Cardiac fibroblast (primary cell): ENCODE results near the gene ELAPOR2.
A peak's percentile ranks its signal among the peaks of the same experiment; 100 is the strongest.
"Not testable (repeated sequence)": the region's sequence is repeated elsewhere in the genome, so short reads cannot be mapped to it uniquely, and the experiment has no call there.

Source experiments
- DNase-seq, 2 donors: peaks; one replicate each; pipeline versions ENCODE4 v3.0.0 to v3.0.0-alpha.2; 2010; ENCODE audit warnings: low read depth in 2 of 2
- H3K4me3 ChIP-seq, 2 donors: replicated peaks in 1 of 2; 1 replicate in 1 of 2; 2 replicates in 1 of 2; pipeline ENCODE4 v1.5.1; 2011; ENCODE audit warnings: low read depth in 2 of 2, low read length in 2 of 2, mild to moderate bottlenecking in 2 of 2, moderate library complexity in 1 of 2
- TF ChIP-seq, protein P1 (sequence below): IDR thresholded peaks from one replicate; pipeline ENCODE4 v1.5.1; 2011; ENCODE audit warnings: low read depth, mild to moderate bottlenecking, low read length, inconsistent platforms

Gene ELAPOR2, protein sequence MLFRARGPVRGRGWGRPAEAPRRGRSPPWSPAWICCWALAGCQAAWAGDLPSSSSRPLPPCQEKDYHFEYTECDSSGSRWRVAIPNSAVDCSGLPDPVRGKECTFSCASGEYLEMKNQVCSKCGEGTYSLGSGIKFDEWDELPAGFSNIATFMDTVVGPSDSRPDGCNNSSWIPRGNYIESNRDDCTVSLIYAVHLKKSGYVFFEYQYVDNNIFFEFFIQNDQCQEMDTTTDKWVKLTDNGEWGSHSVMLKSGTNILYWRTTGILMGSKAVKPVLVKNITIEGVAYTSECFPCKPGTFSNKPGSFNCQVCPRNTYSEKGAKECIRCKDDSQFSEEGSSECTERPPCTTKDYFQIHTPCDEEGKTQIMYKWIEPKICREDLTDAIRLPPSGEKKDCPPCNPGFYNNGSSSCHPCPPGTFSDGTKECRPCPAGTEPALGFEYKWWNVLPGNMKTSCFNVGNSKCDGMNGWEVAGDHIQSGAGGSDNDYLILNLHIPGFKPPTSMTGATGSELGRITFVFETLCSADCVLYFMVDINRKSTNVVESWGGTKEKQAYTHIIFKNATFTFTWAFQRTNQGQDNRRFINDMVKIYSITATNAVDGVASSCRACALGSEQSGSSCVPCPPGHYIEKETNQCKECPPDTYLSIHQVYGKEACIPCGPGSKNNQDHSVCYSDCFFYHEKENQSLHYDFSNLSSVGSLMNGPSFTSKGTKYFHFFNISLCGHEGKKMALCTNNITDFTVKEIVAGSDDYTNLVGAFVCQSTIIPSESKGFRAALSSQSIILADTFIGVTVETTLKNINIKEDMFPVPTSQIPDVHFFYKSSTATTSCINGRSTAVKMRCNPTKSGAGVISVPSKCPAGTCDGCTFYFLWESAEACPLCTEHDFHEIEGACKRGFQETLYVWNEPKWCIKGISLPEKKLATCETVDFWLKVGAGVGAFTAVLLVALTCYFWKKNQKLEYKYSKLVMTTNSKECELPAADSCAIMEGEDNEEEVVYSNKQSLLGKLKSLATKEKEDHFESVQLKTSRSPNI

DNA sequence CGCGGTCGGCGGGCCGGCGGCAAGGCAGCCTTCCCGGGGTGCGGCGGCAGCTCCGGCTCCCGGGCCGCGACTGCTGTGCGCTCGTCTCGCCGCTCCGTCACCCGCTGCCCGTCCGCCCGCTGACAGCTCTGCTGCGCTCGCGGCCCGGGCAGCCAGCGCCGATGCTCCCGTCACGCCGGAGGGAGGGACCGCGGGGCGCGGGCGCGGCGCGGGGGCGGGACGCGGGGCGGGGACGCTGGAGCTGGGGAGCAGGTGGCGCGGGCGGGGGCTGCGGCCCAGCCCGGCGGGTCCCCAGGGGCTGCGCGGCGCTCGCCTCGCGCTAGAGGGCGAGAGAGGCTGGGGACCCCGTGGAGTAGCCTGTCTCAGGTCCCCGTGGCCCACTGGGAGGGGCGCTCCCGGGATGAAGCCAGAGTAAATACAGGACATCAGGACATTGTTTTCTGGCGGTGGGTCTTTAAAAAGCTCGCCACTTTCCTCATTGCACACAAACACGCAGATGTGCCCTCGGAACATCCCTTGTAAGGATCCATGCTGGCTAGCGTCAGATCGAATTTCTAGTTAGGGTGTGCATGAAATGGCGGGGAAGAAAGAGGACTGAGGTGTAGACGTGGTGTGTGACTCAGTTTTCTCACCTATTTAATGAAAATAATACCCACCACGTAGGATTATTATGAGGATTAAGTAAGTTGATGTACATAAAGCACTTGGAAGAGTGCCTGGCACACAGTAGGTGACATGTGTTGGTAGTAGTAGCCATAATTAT is at the start of gene ELAPOR2:
Gene ELAPOR2, minus strand, starts transcription at position 130 of the 763 bp plus-strand sequence. CDS start 141 bp downstream, outside the sequence.
- TF ChIP-seq, protein P1, sequence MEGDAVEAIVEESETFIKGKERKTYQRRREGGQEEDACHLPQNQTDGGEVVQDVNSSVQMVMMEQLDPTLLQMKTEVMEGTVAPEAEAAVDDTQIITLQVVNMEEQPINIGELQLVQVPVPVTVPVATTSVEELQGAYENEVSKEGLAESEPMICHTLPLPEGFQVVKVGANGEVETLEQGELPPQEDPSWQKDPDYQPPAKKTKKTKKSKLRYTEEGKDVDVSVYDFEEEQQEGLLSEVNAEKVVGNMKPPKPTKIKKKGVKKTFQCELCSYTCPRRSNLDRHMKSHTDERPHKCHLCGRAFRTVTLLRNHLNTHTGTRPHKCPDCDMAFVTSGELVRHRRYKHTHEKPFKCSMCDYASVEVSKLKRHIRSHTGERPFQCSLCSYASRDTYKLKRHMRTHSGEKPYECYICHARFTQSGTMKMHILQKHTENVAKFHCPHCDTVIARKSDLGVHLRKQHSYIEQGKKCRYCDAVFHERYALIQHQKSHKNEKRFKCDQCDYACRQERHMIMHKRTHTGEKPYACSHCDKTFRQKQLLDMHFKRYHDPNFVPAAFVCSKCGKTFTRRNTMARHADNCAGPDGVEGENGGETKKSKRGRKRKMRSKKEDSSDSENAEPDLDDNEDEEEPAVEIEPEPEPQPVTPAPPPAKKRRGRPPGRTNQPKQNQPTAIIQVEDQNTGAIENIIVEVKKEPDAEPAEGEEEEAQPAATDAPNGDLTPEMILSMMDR: peak; percentile 11
- DNase-seq: peak; percentile 26 to 41

GRCh38 chr7:87107949-87108776 is 48.7 kb upstream of the ELAPOR2 start:
- TF ChIP-seq, protein P1: no peak
- no peak overlapping the region for H3K4me3 ChIP-seq
- DNase-seq: peak in 1 of 2 donors; percentile 7

More for the DNA sequence above, at the start of gene ELAPOR2:
- H3K4me3 ChIP-seq: peak within 1 kb of the TSS; percentile 57 to 58

DNA sequence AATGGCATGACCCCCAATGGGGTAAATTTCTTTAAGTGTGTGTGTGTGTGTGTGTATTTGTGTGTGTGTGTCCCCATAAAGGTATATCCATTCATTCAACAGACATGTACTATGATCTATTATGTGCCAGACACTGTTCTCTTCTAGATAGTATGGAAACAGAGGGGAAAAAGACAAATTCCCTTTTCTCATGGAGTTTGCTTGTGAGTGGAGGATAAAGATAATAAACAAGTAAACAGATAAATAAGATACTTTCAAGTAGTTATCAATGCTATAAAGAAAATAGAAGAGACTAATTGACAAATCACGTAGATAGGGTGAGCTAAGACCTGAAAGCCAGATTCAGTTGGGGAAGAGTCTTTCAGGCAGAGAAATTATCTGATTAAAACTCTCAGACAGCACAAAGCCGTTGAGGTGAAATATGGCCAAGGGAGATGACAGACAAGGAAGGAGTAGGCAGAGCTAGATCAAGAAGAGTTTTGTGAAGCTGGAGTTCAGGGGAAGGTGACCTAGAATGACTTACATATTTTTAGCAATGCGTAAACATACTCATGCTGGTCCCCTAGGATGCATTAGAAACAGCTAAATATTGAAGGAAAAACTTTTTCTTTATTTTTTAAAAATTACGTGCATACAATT is 47.6 kb upstream of the ELAPOR2 start:
- H3K4me3 ChIP-seq: no peak overlapping the region
- TF ChIP-seq, protein P1: no peak
- no peak for DNase-seq

- H3K4me3 ChIP-seq: no peak overlapping the region
- DNase-seq: no peak
- TF ChIP-seq, protein P1: no peak
Observed at GRCh38 chr7:87105401-87105800, 45.9 kb upstream of the ELAPOR2 start.

DNA sequence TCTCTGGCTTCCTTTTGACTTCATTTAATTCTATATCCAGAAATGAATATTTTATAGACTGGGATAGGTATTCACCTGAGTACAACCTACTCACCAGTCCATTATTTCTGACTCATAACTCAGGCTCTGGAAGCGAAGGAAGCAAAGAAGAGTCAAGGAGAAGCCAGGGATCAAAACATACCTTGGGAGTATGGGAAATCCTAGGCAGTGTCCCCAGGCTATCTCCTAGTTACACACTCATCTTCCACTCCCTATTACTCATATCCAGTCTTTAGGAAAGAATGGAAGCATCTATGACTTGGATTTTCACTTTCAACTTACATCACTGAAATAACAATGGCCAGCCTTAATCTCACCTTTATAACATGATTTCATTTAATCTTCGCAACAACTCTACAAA is 40.9 kb upstream of the ELAPOR2 start:
- no peak overlapping the region for H3K4me3 ChIP-seq
- DNase-seq: no peak
- TF ChIP-seq, protein P1: no peak

- DNase-seq: not testable (repeated sequence)
Observed at GRCh38 chr7:87097375-87097774, 37.9 kb upstream of the ELAPOR2 start.

More at GRCh38 chr7:87097375-87097774, 37.9 kb upstream of the ELAPOR2 start:
- not testable (repeated sequence) for H3K4me3 ChIP-seq
